PC-9 (cell line): ENCODE data around the gene IL1F10.

Source experiments
- CTCF ChIP-seq: fragments of 200-600 bp; sonication (generic); conservative IDR thresholded peaks from 2 replicates; pipeline ENCODE4 v1.6.1; 2017; ENCODE audit warnings: mixed run types, antibody characterized with exemption, mild to moderate bottlenecking, moderate library complexity
- EZH2 ChIP-seq: fragments of 200-600 bp; sonication (generic); IDR thresholded peaks from 2 replicates; pipeline ENCODE4 v1.8.0; 2017; ENCODE audit warnings: antibody characterized with exemption, low read depth

GRCh38 chr2:113039158-113039557 is 28.6 kb upstream of the IL1F10 start:
- TF ChIP-seq CTCF (no peak), EZH2 (no peak)
